T-helper 1 cell treated with Interleukin-12 subunit alpha and Interleukin-12 subunit beta and Interleukin-4 antibody, amounts not matched to agents 30 ng/mL and 1 ng/mL, for 36 hours (primary cell): ENCODE results near the gene KLK1. TPM values are rescaled to one million over a fixed set of nuclear protein-coding genes. Genes with fewer than 3 reads are reported as not detected.

ENCODE experiments used
- intact Hi-C: fragments of 100-400 bp; cut with micrococcal nuclease; formaldehyde crosslinking; loops from one replicate; pipeline ENCODE4 v1.15.1; 2024
- total RNA-seq: library from RNA; stranded (reverse); gene quantifications from 2 replicates; pipeline ENCODE4 v1.2.3, GENCODE V29; 2022

Gene KLK1
- total RNA-seq, 1 donor from 2014 or later = 1.6 TPM

GRCh38 chr19:50836543-50837195 is 13.1 kb upstream of the KLK1 start:
- intact Hi-C loops = loop anchor here (1.0 to 5.0 kb wide), 2 partner anchors 18 to 86 kb away; no protein-coding TSS in a partner anchor

GRCh38 chr19:50835785-50836542 is 12.4 kb upstream of the KLK1 start:
- intact Hi-C loops = loop anchor here (1.0 to 5.0 kb wide), 3 partner anchors 18 to 86 kb away; no protein-coding TSS in a partner anchor

GRCh38 chr19:50835103-50835784 is 11.7 kb upstream of the KLK1 start:
- intact Hi-C loops = loop anchor here (1.0 to 5.0 kb wide), 2 partner anchors 30 to 87 kb away; no protein-coding TSS in a partner anchor

- intact Hi-C loops = no loop called here
Measured at GRCh38 chr19:50833802-50834167, 10.2 kb upstream of the KLK1 start.

GRCh38 chr19:50833117-50833801 is 9.7 kb upstream of the KLK1 start, which contains the start of gene KLK15:
Gene KLK15, minus strand, starts transcription at chr19:50833574. Its CDS starts 2,082 bp downstream, at chr19:50831492.
- intact Hi-C loops = no loop called here

- intact Hi-C loops = no loop called here
Measured at GRCh38 chr19:50832666-50833065, 9.1 kb upstream of the KLK1 start.

- intact Hi-C loops = no loop called here
Measured at GRCh38 chr19:50831026-50831396, 7.4 kb upstream of the KLK1 start.

- intact Hi-C loops = no loop called here
Measured at GRCh38 chr19:50830266-50831025, 6.9 kb upstream of the KLK1 start.

- intact Hi-C loops = no loop called here
Measured at GRCh38 chr19:50829801-50830200, 6.2 kb upstream of the KLK1 start.

- intact Hi-C loops = no loop called here
Measured at GRCh38 chr19:50827476-50827875, 3.9 kb upstream of the KLK1 start.

- intact Hi-C loops = no loop called here
Measured at GRCh38 chr19:50826492-50827240, 3.1 kb upstream of the KLK1 start.

- intact Hi-C loops = no loop called here
Measured at GRCh38 chr19:50822661-50823208, 852 bp downstream of the KLK1 start.

- intact Hi-C loops = no loop called here
Measured at GRCh38 chr19:50821622-50822021, 2.0 kb downstream of the KLK1 start.

GRCh38 chr19:50821248-50821612 is 2.4 kb downstream of the KLK1 start:
- intact Hi-C loops = no loop called here

- intact Hi-C loops = no loop called here
Measured at GRCh38 chr19:50820549-50821247, 2.9 kb downstream of the KLK1 start.

- intact Hi-C loops = no loop called here
Measured at GRCh38 chr19:50820086-50820485, 3.5 kb downstream of the KLK1 start.

- intact Hi-C loops = no loop called here
Measured at GRCh38 chr19:50819636-50820035, 4.0 kb downstream of the KLK1 start.

GRCh38 chr19:50818859-50819472 is 4.6 kb downstream of the KLK1 start:
- intact Hi-C loops = loop anchor here (1.0 kb wide), 2 partner anchors 14 to 17 kb away; no protein-coding TSS in a partner anchor
